Head of caudate nucleus (tissue), 42 donors: Measurements from ENCODE around the gene CDC25C.
A peak's percentile ranks its signal among the peaks of the same experiment; 100 is the strongest.

Experiments
- DNase-seq, 42 donors: peaks; one replicate each; pipeline versions ENCODE4 v3.0.0 to v3.0.0-alpha.2; 2020 to 2021; ENCODE audit warnings: mixed read lengths in 7 of 42
- intact Hi-C: fragments of 100-400 bp; cut with DNase I; formaldehyde crosslinking; loops from one replicate; pipeline ENCODE4 v1.15.0; 2022

The CDC25C gene

DNA sequence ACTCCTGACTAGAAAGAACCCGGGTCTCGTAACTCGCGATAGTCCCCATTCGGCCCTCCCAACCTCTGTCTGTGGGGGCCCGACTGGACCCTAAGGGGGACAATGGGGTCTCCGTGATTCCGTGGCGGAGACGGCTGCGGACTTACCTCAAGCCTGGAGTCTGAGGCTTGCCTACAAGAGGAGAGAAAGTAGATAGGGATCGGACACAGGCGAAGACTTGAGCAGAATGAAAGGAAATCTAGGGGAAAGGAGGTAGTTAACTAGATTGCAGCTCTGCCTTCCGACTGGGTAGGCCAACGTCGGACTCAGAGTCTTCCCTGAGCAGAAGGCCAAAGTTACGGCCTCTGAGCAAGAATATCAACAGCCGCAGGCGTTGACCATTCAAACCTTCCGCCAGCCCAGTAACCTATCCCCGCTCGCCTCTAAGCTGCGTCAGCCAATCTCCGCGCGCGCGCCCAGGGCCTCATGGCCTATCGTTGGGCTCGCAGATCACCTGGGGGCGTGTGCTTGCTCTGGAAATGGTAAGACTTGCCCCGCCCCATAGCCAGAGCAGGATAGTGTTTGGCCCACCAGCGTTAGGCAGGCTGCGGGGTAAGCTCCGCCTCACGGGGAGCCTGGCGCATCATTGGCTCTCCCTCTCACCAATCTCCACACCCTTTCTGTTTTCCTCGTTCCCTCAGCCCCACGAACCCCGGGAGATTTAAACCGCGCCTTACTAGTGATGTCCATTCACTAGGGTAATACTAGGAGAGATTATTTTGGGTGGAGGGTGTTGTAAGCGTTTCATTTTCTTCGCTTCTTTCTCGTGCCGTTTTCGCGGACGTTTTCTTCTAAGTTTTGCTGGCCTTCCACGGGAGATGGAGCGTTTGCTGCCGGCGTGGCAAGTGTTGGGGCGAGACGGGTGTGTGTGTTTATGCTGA lies at the start of gene CDC25C:
Gene CDC25C, minus strand, starts transcription at position 356 of the 920 bp plus-strand sequence. CDS start 624 bp downstream, outside the sequence.
- intact Hi-C loops, result no loop called here

DNA sequence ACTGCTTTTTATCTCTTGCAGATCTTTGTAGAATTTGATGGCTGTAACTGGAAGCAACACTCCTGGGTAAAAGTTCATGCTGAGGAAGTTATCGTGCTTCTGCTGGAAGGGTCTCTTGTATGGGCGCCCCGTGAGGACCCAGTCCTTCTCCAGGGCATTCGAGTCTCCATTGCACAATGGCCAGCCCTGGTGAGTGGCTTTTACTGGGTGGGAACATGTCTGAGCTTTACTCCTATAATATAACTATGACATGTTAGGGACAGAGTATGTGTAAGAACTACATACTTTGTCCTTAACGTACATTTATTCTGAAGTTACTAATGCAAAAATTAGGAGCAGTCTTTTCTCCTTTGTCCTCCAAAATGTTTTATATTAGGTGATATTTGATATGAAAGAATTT lies 41.0 kb upstream of the CDC25C start:
- intact Hi-C loops, result no loop called here
- DNase-seq, result no peak

More for the DNA sequence above, at the start of gene CDC25C:
- DNase-seq, result peak; percentile 89 to 99 (median 98)

DNA sequence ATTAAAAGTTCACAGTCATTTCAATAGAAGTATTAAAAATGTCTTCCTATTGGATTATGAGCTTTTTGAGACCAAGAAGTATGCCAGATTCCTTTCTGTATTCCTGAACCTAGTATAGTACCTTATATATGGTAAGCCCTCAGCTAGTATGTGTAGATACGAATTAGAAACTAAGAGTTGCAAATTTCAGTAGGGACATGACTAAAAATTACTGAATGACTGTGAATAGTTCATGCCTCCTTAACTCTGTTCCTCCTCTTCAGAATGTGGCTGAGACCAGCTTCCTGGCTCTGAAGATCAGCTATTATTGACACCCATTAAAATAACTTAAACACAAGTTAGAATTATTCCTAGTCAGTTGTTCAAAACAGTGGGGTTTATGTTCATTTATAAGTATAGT lies 40.6 kb upstream of the CDC25C start:
- no peak for DNase-seq
- intact Hi-C loops, result no loop called here

DNA sequence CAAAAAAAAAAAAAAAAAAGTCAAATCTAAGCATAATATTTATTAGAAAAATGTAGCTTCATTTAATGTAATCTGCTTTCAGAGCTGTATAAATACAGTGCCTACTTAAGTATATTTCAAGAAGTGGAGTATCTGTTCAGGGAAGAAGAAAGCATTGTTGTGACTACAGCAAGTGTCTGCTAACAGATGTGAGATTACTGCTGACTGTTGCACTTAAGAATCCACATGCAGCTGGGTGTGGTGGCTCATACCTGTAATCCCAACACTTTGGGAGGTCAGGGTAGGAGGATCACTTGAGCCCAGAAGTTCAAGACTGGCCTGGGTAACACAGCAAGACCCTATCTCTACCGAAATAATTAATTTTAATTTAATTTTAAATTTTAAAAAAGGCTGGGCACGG lies 39.9 kb upstream of the CDC25C start:
- intact Hi-C loops, result no loop called here
- DNase-seq, result no peak

DNA sequence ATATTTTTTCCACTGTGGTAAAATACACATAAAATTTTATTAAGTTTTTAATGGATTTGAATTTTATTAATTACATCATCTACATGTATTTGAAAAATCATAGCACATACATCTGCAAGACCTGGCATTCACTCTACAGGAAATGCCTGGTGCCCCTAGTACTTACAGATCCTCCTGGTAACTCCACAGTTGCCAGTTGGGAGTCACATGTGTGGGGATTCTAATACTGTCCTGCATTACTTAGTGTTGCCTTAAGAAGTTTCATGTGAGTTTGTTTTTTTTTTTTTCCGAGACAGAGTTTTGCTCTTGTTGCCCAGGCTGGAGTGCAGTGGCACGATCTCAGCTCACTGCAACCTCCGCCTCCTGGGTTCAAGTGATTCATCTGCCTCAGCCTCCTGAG lies 38.9 kb upstream of the CDC25C start:
- intact Hi-C loops, result no loop called here
- no peak for DNase-seq

DNA sequence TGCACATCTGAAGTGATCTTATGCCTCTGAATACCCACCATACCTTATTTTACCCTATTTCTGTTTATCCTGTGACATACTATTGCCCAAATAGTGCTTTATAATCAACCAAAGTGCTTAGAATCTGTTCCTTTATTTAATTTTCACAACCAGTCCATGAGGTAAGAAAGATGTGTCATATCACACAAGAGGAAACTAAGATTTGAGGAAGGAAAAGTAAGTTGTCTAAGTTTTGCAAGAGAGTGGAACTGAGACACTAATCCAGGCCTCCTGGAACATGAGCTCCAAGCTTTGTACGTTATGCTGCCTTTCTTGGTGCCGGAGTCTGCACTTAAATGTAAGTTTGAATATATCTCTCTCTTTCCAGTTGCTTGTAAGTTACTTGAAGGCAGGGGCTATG lies 38.1 kb upstream of the CDC25C start:
- intact Hi-C loops, result no loop called here
- DNase-seq, result peak in 1 of 42 donors; percentile 24

DNA sequence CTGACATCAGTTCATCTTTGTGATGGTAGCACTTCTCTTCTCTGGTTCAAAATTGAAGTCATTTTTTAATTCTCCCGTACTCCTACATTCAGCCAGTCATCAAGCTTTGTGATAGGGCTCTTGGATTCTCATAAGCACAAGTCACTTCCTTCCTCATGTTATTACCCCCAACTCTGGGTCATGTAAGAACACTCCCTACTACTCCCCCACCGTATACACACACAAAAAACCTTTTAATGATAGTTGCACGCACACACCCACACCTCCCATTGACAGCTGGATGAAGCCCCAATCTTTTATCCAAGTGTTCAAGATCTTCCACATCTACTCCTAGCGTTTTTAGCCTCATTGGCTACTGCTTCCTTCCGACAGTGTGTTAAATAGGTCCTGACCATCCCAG lies 37.7 kb upstream of the CDC25C start:
- intact Hi-C loops, result no loop called here
- DNase-seq, result peak in 1 of 42 donors; percentile 33

DNA sequence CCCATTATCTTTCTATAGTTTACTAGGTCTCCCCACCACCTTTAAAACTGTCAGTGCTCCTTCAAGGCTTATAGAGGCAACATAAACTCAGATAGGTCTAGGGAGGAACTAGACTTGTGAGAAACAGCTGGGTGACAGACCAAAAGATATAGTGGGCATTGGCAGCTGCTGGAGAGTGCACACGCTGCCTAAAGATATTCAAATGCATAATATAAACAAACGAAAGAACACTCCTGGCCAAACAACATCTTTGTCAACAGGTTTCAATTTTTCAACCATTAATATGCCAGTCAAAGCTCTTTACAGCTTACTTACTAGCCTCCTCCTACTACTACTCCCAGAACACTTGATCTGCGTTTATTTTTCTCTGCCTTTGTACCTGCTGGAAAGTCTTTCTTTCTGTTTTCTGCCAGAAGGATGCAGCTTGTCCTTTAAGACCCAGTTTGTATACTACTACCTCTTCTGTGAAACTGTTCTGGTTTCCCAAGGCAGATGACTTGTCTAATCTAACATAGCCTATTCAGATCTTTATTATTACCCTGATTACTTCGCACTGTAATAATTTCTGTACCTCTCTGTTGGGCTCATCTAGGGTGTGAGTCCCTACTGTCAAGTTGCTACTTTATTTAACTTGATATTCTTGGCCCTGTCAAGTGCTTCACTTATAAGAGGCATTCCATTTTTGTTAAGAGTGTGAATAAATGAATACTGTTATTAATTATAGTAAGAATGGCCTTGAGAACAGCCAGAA lies 35.2 kb upstream of the CDC25C start:
- DNase-seq, result peak in 1 of 42 donors; percentile 1
- intact Hi-C loops, result no loop called here

DNA sequence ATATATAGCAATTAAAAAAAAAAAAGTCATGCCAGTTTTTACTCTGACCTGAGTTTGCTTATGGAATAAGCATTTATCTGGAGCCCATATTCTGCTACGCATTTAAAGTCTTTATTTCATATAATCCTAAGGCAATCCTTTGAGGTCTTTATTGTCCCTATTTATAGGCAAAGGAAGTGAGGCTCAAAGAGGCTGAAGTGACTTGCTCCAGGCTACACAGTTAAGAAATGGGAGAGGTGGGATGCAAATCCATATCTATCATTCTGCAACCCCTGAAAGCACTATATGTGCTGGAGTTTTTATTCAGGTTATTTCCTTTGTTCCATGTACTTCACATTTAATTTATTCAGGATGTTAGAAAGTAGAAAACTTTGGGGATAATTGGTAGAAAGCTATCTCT lies 33.0 kb upstream of the CDC25C start:
- peak in 1 of 42 donors; percentile 3 for DNase-seq

DNA sequence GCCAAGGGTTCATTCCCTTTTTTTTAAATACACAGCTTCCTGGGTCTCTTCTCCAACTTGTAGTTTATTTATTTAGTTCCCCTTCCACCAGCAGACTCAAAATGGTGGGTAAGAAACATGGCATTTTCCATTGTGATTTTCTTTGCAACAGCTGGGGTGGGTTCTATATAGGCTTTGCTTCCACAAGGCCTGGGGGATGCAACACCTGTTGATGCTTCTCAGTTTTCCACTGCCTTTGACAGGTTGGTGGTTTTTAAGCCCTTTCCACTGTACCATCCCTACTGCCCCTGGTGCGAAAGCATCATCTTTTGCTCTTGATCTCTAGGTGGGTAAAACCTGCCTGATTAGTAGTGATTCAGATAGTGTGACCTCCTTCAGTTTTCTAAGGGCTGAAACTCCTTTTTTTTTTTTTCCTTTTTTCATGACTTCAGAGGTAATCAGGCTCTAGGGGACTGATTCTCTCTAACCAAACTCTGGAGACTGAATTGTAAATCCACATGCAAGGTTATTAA lies 29.4 kb upstream of the CDC25C start:
- no peak for DNase-seq
- intact Hi-C loops, result no loop called here

More for the DNA sequence above, 33.0 kb upstream of the CDC25C start:
- intact Hi-C loops, result no loop called here

DNA sequence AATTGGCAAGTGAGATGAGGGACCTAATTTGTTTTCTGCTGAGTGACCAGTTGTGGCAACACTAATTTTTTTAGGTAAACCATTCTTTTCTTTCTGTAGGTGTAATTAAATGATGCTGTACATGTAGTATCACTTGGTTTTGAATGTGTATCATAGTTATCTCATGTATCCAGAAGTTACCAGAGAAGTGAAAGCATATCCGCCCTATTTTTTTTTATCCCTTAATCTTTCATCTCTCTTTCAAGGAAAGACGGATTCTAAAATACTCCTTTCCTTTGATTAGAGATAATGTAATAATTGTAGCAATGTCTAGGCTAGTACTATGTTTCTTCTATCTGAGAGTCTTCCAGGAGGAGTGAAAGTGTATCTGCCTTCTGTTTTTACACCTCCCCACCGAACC lies 28.0 kb upstream of the CDC25C start:
- DNase-seq, result no peak
- intact Hi-C loops, result loop anchor here (10.0 kb wide), 2 partner anchors 45 to 185 kb away; partner anchors contain the start of gene ETF1

DNA sequence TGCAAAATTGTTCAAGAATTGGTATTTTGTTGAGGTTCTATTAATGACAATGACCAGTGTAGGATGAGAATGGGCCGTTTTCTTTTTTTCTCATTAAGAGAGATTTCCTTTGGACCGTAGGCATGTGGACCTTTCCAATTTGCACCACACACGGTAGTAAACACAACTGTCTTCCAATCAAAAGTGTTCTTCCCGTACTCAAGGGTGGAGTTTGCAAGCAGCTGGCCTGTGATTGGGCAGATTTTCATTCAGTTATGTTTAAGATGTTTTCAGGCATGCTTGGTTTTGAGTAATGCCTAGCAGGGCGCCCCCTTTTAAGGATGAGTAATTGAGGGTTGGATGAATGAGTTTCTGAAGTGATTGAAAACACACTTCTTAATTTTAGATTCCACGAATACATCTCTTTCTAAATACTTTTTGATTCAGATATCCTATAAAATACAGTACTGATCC lies 23.3 kb upstream of the CDC25C start:
- peak in 28 of 42 donors; percentile 17 to 73 (median 46) for DNase-seq
- intact Hi-C loops, result loop anchor here (10.0 kb wide), 2 partner anchors 50 to 190 kb away; partner anchors contain the start of gene ETF1

DNA sequence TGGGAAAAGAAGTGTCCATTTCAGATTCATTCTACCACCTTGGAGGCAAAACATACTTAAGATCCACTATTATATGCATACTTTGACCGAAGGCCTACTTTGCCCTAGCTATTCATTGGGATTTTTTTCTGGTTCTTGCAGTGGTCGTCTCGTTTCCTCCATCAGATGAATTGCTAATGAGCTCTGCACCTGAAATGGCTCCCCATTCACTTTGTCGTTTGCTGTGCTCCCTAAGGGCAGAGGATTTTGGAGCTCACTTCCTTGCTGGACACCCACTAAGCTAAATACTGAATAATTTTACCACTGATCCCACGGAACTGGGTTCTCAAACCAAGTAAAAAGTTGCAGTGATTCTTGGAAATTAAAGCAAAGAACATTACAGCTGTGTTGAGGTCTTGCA lies 22.8 kb upstream of the CDC25C start:
- no peak for DNase-seq
- intact Hi-C loops, result loop anchor here (10.0 kb wide), 2 partner anchors 50 to 190 kb away; partner anchors contain the start of gene ETF1

DNA sequence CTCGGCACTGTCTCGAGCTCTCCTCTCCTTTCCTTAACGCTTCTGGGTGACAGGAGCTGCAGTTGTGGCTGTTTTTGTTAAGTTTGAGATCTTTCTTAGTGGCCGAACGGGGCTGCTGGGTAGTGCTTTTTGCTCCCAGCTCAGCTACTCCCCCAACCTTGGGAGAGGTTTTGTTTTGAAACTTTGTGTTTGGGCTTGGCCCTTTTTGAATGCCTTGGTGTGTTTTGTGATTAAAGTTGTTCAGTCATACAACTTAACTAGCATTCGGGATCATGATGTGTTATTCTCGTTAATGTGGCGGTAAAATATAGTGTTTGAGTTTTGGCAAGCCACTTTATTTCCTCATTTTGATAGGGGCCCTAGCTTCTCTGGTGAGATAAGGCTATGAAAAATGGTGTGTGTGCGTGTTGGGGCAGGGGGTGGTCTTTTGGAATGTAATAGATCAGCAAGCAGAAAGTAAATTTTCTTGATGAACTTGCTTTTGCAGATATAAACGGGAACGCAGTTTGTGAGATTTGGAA lies 22.0 kb upstream of the CDC25C start:
- no peak for DNase-seq
- intact Hi-C loops, result loop anchor here (10.0 kb wide), 2 partner anchors 51 to 191 kb away; partner anchors contain the start of gene ETF1

DNA sequence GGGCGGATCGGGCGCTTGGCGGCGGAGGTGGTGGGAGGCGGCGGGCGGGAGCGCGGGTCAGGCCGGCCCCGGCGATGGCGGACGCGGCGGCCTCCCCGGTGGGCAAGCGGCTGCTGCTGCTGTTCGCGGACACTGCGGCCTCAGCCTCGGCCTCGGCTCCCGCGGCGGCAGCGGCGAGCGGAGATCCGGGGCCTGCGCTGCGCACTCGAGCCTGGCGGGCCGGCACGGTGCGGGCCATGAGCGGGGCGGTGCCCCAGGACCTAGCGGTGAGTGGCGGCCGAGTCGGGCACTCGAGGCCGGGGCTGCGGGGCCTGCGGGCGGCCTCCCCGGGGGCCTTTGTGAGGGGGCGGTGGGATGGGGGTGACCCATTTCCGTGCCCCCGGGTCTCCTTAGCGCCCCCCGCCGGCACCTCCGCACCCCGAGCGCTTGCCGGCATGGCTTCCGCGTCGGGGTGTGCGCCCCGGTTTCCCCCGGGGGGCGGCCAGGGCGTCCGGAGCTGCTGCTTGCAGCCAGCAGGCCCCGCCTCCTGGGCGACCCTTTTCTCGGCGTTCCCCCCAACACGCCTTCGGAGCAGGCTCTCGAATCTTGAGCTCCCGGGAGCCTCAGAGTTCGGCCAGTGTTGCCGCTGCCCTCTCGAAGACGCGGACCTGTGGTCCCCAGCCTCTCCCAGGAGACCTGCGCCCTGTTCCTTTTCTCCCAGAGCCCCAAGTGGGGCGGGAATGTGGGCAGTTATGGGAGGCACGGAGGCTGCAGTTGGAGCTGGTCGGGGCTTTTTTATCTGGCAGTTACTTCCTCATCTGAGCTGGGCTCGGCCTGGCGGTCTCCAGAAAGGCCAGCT lies 21.3 kb upstream of the CDC25C start:
- DNase-seq, result peak; percentile 8 to 85 (median 70)
- intact Hi-C loops, result loop anchor here (10.0 kb wide), 2 partner anchors 52 to 192 kb away; partner anchors contain the start of gene ETF1

DNA sequence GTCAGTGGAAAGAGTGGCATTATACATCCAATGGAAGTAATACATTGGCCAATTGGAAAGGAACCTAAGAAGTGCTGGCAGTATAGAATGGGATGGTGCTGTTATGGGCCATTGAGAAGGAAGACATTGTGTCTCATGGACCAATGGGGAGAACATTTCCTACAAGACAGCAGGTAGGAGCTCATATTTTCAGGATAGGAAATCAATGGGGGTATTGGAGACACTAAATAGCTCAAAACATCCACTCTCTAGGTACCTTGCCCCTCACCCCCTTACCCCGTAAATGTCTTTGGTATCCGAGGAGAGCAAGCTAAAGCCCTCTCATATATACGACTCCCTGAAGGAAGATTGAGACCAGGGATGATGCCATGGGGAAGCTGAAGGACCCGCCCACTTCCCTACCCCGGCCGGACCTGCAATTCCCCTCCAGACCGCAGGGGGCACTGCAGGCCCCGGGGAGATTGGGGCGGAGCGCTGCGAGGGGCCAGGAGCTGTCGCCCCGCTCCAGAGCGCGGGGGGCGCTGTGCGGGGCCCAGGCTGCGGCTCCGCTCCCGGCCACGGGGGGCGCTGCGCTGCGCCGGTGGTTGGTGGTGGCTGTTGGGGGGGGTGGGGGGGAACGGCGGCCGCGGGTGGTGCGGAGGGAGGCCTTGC lies 20.6 kb upstream of the CDC25C start, which contains the start of gene KDM3B:
Gene KDM3B, plus strand, starts transcription at position 615 of the 651 bp plus-strand sequence. CDS start 111 bp downstream, outside the sequence.
- intact Hi-C loops, result loop anchor here (10.0 kb wide), 2 partner anchors 53 to 193 kb away; partner anchors contain the start of gene ETF1
- peak; percentile 38 to 91 (median 80) for DNase-seq

DNA sequence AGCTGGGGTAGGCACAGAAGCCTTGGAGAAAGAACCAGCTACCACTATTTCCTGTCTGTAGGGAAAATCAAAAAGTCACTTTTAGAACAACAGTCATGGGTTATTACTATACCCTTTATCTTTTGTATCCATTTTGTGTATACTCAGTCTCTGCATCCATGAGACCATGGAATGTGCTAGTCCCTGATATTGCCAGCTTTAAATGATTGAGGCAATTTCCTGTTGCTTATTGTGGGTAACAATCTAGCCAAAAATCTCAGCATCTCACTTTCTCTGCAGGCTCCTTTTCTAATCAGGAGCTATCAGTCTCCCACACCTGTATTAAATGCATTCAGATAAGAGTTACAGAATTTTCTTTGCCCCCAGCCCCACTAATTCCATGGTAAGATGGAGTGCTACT lies 19.9 kb upstream of the CDC25C start:
- intact Hi-C loops, result loop anchor here (10.0 kb wide), 2 partner anchors 53 to 193 kb away; partner anchors contain the start of gene ETF1
- no peak for DNase-seq
